NCI-H187 (cell line): Measurements from ENCODE around the gene CCKAR.
A peak's percentile ranks its signal among the peaks of the same experiment; 100 is the strongest.

Experiments
- DNase-seq, 2 experiments: peaks; one replicate each; lab custom pipeline; 2025; lab: John Stamatoyannopoulos, UW

Gene CCKAR

DNA sequence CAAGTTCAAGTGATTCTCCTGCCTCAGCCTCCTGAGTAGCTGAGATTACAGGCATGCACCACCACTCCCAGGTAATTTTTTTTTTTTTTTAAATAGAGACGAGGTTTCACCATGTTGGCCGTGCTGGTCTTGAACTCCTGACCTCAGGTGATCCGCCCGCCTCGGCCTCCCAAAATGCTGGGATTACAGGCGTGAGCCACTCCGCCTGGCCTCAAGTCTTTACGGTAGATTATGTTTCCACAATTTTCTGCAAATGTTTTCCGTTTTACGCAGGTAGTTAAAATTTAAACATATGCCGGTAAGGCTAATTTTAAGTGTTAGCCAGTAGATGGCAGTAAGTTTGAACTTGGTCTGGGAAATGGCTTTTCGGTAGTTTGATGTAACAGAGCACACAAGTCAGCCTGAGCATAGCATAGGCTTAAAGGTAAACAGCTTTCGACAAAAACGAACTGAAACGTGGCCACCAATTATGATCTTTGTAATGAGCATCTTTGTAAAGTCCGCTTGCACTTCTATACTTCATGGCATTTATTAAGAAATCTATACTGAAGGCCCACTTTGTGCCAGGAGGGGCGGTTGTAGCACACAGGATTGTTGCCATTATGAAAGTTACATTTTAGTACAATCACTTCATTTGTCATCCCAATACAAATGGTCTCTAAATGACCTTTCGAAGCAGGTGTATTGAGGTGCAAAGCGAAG is 31.1 kb downstream of the CCKAR start:
- peak in 1 of 2 experiments; percentile 33 for DNase-seq

DNA sequence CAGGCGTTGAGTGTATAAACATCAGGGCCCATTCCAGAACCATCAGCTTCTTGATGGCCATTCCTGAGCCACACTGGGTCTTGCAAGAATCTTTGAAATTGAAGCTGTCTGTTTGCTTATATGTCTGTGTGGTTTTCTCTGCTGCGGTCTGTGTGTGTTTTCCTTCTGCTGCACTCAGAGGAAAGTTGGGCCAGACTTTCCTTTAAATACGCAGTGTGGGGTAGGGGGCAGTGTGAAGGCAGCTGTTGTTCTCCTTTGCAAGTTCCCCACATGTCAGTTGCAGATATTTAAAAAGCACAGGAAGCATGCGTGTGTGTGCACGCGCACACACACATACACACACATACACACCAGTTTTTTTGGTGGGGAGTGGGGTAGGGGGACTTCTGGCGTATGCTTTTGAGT is 32.1 kb downstream of the CCKAR start:
- no peak for DNase-seq

DNA sequence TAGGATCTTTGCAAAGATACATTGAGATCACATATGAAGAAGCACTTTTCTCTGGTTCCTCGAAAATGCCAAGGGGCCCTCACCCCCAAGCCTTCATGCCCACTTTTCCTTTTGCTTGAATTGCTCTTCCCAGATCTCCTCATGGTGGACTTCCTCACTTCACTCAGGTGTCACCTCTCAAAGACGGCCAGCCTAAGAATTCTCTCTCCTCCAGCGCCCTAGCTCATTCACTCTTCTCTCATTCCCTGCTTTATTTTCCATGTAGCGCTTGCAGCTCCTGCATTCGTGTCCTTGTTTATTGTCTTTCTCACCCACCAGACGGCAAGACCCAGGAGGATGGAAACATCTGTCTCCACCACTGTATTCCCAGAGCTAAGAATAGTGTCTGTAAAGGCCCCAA is 32.9 kb downstream of the CCKAR start:
- no peak for DNase-seq

DNA sequence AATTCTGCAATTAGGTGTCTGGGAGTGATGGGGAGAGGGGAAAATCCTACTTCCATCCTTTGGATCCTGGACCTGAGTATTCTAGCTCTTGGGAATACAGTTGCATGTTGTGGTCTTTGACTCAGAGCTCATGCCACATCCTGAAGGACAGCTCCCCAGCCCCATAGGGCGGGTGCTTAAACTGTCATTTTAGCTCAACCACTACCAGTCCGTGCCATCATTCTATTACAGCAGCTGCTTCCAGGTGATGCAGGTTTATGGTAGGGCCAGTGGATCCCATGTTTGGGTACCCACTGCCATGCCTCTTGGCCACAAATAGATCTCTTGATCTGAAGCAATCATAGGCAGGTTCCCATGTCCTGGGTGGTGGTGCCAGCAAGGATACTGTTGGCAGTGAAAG is 34.7 kb downstream of the CCKAR start:
- DNase-seq, result no peak

DNA sequence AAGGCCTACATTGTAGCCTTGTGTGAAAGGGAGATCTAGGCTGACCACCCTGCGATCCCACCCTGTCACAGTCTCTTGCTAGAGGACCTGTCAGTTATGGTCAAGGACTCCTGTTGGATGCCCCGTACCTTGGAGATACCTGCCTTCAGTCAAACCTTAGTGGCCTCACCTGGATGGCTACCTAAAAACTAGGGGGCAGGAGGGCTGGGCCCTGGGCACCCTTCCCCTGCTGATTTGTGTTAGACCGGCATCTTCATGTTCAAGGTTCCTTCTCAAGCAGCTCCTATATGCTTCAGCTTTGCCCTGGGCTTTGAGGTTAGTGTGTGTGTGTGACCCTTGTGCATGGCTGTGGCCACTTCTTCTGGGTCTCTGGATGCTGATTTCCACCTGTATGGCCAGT is 35.3 kb downstream of the CCKAR start:
- DNase-seq, result no peak

DNA sequence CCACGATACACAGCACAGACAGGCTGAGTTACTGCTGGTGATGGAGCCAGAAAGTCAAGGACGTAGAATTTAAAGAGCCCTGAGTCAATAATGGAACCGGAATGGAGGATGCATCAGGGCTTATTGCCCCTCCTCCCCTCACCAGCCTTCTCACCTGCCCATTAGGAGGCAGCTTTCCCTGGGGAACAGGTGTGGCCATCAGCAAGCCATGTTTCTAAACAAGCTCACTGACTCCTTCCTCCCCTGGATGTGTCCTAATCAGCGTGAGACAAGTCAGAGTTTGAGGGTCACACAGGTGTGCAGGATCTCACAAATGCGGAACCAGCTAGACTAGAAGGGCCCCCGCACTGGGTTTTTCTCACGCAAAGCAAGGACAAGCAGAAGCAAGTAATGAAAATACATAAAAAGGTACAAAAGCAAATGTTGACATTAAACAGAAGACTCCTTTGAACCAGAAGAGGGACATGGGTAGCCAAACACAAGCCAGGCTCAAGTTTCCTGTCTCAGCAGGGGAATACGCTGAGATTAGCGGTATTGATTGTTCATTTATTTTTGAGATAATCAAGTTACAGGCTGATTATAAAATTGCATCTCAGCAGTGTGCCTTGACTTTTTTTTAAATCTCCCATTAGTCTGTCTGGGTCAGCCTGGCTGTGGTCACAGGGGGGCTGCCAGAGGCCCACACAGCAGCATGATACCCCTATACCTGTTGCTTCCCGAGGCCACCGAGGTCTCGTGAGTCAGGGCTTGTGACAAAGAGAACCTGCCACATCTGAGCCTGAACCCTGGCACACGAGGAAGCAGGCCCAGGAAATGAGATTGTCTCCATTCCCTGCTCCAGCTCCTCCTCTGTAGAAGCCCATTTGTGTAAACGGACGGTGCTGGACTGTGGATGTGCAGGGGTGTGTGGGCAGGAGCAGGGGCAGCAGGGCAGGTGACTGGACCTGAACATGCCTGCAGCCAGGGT is 37.4 kb downstream of the CCKAR start:
- peak; percentile 79 to 90 for DNase-seq

DNA sequence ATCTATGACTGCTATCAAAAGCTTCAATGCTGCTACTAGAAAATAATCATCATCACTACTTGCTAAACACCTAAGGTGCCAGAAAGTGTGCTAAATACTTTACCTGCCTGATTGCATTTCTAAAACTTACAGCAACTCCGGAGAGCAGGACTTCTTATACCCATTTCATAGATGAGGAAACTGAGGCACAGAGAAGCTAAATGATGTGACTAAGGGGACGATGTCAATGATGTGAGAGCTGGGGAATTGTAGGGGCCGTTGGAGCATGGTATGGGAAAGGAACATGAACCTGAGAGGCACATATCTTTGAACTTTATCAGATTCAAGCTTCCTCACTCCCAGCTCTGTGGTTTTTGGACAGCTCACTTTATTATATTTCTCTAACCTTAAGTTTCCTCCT is 38.7 kb downstream of the CCKAR start:
- DNase-seq, result no peak

DNA sequence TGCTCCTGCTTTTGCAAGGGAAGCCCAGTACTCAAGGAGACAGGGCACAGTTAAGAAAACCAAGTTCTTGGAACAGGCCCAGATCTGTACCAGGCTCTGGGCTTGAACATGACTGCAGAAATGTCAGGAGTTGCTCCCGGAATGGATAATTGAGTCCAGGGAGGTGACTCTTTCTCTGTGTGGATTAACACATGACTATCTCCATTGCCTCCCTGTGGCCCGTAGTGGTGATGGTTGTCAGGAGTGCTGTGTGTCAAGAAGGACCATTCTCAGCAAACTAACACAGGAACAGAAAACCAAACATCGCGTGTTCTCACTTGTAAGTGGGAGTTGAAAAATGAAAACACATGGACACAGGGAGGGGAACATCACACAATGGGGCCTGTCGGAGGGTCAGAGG is 39.9 kb downstream of the CCKAR start:
- DNase-seq, result no peak

DNA sequence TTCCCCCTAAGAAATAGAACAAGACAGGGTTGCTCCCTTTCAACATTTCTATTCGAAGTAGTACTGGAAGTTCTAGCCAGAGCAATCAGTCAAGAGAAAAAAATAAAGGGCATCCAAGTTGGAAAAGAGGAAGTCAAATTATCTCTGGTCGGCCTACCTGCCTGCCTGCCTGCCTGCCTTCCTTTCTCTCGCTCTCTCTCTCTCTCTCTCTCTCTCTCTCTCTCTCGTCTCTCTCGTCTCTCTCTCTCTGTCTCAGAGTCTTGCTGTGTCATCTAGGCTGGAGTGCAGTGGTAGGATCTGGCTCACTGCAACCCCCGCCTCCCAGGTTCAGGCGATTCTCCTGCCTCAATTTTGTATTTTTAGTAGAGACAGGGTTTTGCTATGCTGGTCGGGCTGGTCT is 42.9 kb downstream of the CCKAR start:
- DNase-seq, result no peak

DNA sequence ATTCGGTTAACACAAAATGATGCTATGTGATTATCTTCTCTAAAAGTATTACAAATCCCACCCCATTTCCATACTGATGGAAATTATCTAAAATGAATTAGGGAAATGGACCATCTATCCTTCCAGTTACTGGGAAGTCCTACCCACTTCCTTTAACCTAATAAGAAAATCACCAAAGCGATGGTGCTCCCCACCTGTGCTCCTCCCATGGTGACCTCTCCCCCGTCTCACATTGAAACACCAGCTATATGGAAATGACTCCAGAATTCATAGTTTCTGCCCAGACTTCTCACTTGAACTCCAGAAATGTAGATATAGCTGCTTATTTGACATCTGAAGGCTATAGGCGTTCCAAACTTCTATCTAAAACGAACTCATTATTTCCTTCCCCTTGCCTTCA is 48.5 kb downstream of the CCKAR start:
- DNase-seq, result no peak

DNA sequence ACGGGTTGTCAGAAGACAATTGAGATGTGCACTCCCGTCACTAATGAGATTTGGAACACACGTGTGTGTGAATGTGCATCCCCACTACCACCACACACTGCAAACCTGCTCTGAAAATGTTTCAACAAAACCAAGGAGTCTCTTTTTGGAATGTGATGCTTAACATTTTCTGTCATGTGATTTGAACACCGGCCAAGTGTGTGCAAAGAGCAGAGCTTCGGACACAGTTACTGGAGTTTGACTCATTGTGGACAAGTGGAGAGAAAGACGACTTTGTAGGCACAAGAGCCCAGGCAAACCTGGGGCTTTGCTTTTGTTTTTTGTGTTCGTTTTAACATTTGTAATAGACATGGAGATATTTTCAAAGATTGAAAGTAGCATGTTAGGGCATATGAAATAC is 49.2 kb downstream of the CCKAR start:
- DNase-seq, result no peak

DNA sequence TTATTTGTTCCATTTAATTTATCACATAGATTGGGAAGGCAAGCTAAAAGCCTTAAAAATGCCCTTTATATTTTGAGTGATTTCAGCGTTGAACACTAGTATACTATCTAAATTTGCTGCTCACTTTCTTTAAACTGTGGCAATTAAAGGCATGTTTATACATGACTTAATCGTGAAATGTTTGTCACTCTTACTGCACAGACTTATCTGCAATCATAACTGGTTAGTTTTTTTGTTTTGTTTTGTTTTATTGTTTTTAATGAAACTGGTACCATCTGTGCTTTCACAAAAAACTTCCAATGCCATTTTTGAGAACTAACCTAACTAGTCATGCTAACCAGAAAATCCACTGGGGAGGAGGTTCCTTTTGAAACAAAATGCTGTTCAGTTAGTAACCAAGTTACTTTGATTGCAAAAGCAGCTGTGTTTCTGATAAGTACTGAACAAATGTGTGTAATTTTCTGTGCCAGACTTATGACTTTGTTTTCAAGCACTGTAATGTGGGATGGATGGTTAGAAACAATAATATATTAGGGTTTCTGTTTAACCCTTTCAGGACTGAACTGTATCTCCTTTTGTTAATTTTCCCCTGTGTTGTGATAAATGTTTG is 56.1 kb downstream of the CCKAR start:
- DNase-seq, result no peak

DNA sequence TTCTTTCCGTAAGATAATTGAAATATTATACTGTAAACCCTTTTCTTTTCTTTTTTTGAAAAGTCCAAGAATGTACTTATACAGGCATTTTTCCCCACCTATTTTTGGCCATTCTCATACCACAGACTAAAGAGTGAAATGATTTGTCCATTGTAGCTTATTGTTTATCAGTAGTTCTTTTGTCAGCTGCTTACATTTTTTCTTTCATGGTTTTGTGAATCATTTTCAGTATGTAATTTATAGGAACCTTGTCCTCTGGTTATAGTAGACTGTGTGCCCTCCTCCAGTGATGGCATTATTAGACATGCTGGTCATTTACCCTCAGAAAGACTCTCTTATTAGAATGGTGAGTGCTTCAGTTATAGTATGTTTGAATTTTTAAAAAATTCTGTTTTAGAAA is 56.7 kb downstream of the CCKAR start:
- DNase-seq, result no peak

DNA sequence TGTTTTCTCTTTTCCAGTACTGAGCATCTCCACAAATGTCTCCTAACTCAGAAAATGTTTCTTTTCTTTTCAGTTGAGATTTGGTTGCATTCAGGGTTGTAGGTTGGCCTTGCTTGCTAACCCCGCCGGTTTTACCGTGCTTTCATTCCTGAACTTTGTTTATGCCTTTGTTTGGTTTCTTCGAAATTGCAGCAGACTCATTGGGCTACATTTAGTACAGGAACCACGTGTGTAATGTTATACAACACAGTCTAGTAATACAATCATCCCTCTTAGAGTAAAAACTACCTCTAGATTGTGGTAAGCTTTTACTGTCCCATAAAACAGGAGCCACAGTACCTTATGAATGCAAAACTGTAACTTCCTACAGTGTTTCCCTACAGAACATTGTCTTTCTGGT is 57.9 kb downstream of the CCKAR start:
- no peak for DNase-seq

DNA sequence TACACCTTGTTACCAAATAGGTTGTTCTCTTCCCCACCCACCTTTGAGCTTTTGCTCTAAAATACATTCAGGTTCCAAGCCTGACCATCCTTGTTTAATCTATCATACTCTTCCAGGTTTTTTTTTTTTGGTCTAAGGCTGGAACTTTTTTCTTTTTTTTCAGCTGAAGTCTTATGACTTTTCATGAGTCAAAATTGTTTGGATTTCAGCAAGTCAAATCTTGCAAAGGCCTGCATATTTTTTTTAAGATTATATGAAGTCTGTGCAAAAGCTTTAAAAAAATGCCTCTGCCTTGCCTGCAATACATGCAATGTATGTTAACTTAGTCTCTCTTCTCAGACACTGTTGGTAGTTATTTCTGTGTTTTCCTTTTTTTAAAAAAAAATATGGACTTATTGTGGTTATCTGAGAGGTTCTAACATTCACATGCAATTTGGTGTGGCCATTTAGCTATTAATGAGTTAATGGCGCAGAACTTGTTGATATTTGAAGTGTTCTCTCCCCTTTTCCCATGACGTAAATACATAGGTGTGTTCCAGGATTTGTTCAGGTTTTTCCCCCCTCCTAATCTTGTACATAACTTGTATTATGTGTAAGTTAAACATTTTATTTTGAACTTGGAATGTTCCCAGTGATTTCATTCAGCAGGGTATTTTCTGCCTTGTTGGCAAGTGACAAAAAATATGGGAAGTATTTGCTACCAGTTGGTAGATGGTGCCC is 58.7 kb downstream of the CCKAR start:
- DNase-seq, result no peak
